ENCODE measurements around the gene UBL4A.

Gene UBL4A

DNA sequence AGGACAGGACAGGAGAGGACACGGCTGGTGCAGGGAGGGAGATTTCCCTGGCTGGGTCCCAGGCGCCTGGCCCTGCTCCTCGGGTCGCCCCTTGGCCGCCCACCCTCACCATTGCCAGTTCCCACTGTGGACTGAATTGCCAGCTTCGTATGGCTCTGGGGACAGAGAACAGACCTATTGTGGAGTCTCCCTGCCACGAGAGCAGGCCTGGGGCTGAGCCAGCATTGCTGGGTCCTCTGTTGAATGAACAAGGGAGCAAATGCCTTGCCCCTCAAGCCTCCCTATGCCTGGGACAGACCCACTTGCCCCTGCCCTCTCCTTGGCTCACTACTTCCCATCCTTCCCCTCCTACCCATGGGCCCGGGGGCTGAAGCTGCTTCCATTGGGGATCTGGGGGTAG lies 24.0 kb downstream of the UBL4A start:
- TF ChIP-seq, protein P1, sequence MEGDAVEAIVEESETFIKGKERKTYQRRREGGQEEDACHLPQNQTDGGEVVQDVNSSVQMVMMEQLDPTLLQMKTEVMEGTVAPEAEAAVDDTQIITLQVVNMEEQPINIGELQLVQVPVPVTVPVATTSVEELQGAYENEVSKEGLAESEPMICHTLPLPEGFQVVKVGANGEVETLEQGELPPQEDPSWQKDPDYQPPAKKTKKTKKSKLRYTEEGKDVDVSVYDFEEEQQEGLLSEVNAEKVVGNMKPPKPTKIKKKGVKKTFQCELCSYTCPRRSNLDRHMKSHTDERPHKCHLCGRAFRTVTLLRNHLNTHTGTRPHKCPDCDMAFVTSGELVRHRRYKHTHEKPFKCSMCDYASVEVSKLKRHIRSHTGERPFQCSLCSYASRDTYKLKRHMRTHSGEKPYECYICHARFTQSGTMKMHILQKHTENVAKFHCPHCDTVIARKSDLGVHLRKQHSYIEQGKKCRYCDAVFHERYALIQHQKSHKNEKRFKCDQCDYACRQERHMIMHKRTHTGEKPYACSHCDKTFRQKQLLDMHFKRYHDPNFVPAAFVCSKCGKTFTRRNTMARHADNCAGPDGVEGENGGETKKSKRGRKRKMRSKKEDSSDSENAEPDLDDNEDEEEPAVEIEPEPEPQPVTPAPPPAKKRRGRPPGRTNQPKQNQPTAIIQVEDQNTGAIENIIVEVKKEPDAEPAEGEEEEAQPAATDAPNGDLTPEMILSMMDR (IDR thresholded peaks at IDR 0.05; ENCODE audit: low read depth, low read length), result no peak
- H3K4me3 ChIP-seq (replicated peaks in 1 of 2; ENCODE audit: low read depth in 2 of 2, low read length in 2 of 2), result no peak overlapping the region
- no peak for DNase-seq (ENCODE audit: low read depth in 2 of 2)

DNA sequence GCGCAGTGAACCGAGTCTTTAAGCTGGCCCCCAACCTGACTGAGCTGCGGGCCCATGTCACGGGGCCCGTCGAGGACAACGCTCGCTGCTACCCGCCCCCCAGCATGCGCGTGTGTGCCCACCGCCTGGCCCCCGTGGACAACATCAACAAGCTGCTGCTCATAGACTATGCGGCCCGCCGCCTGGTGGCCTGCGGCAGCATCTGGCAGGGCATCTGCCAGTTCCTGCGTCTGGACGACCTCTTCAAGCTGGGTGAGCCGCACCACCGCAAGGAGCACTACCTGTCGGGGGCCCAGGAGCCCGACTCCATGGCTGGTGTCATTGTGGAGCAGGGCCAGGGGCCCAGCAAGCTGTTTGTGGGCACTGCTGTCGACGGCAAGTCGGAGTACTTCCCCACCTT lies 26.1 kb downstream of the UBL4A start:
- TF ChIP-seq, protein P1 (IDR thresholded peaks at IDR 0.05; ENCODE audit: low read depth, low read length), result no peak
- no peak for DNase-seq (ENCODE audit: low read depth in 2 of 2)
- H3K4me3 ChIP-seq (replicated peaks in 1 of 2; ENCODE audit: low read depth in 2 of 2, low read length in 2 of 2), result peak overlapping the region; percentile 72

DNA sequence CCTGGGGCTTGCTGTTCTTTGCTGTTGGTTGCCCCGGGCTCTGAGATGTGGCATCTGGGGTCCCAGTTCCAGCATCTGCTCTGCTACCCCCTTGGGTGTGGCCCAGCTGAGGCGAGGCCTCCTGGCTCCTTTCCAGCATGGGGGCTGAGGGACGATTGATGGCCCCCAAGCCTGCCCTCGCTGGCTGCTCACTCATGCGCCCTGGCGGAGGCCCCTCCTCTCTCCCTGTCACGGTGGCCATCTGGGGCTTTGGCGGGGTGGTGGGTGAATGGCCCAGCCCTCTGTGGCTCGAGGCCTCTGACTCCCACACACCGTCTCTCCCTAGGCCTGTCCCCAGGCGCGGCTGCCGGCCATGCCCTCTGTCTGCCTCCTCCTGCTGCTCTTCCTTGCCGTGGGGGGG lies 26.6 kb downstream of the UBL4A start:
- TF ChIP-seq, protein P1 (IDR thresholded peaks at IDR 0.05; ENCODE audit: low read depth, low read length), result no peak
- peak overlapping the region; percentile 72 for H3K4me3 ChIP-seq (replicated peaks in 1 of 2; ENCODE audit: low read depth in 2 of 2, low read length in 2 of 2)
- no peak for DNase-seq (ENCODE audit: low read depth in 2 of 2)

DNA sequence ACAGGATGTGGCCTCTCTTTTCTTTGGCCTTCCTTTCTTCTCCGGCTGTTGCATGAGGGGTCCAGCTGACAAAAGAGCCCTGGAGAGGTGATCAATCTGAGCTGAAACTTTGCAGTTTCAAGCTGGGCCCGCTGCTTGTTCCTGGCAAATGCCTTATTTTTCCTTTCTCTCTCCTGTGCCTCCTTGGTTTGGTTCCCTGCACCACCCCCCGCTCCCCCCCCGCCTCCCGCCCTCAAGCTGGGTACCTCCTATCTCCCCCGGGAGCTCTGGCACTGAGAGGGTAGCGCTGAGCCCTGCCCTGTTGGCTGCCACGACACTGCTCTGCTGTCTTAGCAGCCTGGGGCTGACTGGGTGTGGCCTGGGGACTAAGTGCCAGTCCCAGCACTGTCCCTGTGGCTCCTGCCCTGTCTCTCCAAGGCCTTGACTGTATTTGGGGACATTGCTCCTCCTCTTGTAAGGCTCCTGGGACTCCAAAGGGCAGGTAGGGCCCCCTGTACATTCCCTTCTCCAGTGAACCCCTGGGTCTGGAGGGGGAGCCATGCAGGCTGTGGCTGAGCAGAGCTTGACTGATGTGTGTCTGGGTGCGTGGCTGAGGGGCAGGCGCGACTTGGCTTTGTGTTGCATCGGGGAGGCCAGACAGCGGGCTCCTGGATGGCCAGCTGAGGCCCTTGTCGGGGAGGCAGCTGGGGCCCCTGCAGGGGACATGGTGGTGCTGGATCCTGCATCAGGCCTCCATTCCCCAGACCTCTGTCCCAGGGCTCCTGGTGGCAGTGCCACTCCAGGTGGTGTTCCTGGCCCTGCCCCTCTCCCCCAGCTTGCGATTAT lies 27.2 kb downstream of the UBL4A start:
- DNase-seq (ENCODE audit: low read depth in 2 of 2), result no peak
- H3K4me3 ChIP-seq (replicated peaks in 1 of 2; ENCODE audit: low read depth in 2 of 2, low read length in 2 of 2), result peak overlapping the region; percentile 72
- TF ChIP-seq, protein P1 (IDR thresholded peaks at IDR 0.05; ENCODE audit: low read depth, low read length), result no peak

DNA sequence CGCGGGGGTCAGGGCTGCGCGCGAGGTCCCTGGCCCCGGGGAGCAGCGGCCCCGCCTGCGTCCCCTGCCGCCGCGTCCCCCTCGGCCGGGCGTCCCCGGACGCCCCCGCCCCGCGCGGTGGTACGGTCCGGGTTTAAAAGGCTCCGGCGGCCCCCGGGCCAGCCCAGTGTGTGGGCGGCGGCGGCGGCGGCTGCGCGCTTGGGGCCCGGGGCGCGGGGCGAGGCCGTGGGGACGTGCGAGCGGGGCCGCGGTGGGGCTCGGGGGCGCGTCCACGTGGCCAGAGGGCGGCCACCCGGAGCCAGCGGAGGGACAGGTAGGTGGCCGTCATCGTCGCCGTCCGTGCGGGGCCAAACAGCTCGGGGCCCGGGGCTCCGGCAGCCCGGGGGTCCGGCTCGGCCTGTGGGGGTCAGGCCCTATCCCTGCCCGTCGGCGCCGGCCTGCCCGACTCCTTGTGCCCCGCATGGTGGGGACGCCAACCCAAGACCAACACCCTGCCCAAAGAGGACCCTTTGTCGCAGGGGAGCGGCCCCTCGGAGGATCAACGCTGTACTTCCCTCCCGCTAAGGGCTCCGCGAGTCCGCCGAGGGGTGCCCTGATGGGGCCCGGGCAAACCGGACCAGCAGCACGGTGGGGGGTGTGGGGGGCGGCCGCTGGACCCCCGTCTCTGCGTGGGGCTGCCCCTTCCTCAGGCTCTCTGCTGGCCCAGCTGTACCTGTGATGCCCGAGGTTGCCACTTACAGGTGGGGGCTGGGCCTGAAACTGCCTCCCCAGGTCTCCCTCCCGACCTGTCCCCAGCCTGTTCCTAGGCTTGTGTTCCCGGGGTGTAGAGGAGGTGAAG lies 28.1 kb downstream of the UBL4A start, which contains the start of gene PLXNA3:
Gene PLXNA3, plus strand, starts transcription at position 166 of the 838 bp plus-strand sequence. CDS start 1,903 bp downstream, outside the sequence.
- DNase-seq (ENCODE audit: low read depth in 2 of 2), result peak in 1 of 2 donors; percentile 54
- TF ChIP-seq, protein P1 (IDR thresholded peaks at IDR 0.05; ENCODE audit: low read depth, low read length), result no peak
- H3K4me3 ChIP-seq (replicated peaks in 1 of 2; ENCODE audit: low read depth in 2 of 2, low read length in 2 of 2), result peak within 1 kb of the TSS; percentile 72

DNA sequence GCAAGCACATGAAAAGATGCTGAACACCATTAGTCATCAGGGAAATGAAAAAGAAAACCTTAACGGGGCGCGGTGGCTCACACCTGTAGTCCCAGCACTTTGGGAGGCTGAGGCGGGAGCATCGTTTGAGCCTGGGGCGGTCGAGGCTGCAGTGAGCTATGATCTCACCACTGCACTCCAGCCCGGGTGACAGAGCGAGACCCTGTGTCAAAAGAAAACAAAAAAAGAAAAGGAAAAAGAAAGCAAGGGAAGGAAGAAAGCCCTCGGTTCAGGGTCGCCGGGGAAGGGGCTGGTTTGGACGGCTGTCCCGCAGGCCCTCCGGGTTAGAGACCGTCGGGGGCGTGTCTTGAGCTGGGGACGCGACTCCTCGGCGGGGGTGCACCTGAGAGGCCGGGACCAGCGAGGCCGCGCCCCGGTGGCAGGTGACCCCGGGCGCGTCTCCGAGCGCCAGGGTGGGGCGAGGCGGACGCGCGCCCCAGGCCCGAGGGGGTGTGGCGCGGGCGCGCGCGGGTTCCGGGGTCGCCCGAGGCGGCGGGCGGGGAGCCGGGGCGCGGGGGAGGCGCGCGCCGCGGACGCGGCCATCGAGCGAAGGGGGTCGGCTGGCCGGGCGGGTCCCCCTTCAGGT lies 28.8 kb downstream of the UBL4A start:
- DNase-seq (ENCODE audit: low read depth in 2 of 2), result peak in 1 of 2 donors; percentile 29
- TF ChIP-seq, protein P1 (IDR thresholded peaks at IDR 0.05; ENCODE audit: low read depth, low read length), result no peak
- H3K4me3 ChIP-seq (replicated peaks in 1 of 2; ENCODE audit: low read depth in 2 of 2, low read length in 2 of 2), result peak overlapping the region; percentile 46 to 55
